Nephron (organoid): Measurements from ENCODE around the gene TIGD1.

Experiments used
- H3K27ac Mint-ChIP-seq, 3 experiments: 2 replicates each; pipeline ENCODE4 v1.8.0; 2020; ENCODE audit warnings: mixed read lengths in 3 of 3, mild to moderate bottlenecking in 2 of 3, moderate library complexity in 1 of 3
- H3K27me3 Mint-ChIP-seq: 2 replicates; pipeline ENCODE4 v1.8.0; 2021; ENCODE audit warnings: low read depth, mild to moderate bottlenecking, moderate library complexity, mixed read lengths
- H3K36me3 Mint-ChIP-seq: 2 replicates; pipeline ENCODE4 v1.8.0; 2020; ENCODE audit warnings: low read depth, mixed read lengths
- H3K4me1 Mint-ChIP-seq: 2 replicates; pipeline ENCODE4 v1.8.0; 2020; ENCODE audit warnings: mixed read lengths
- H3K4me3 Mint-ChIP-seq, 3 experiments: 2 replicates each; pipeline ENCODE4 v1.8.0; 2020; ENCODE audit warnings: mild to moderate bottlenecking in 3 of 3, mixed read lengths in 3 of 3, moderate library complexity in 2 of 3
- H3K9me3 Mint-ChIP-seq: 2 replicates; pipeline ENCODE4 v1.8.0; 2020; ENCODE audit warnings: mixed read lengths
- CTCF ChIP-seq, 3 experiments: fragments of 200-600 bp; sonication (generic); IDR thresholded peaks; one replicate each; pipeline ENCODE4 v1.5.0; 2021; ENCODE audit warnings: antibody characterized with exemption in 3 of 3; ENCODE audit not compliant: unreplicated experiment in 3 of 3

TIGD1 gene

GRCh38 chr2:232550354-232551249 is at the start of gene TIGD1, which contains the start of gene EIF4E2:
TIGD1 (minus strand) TSS chr2:232550557; CDS start chr2:232549882, 675 bp downstream.
EIF4E2 (plus strand) TSS chr2:232550689; CDS start chr2:232550725, 36 bp downstream.
- peaks cover 30% of the 10 kb centered on the region for H3K4me1 Mint-ChIP-seq
- peak within 1 kb of the TSS; percentile 96 to 100 (median 99) for H3K27ac Mint-ChIP-seq
- peaks cover 68% of the 10 kb centered on the region for H3K36me3 Mint-ChIP-seq
- no peaks in the 10 kb centered on the region for H3K27me3 Mint-ChIP-seq
- TF ChIP-seq CTCF (IDR thresholded peaks at IDR 0.05; ENCODE audit: unreplicated experiment in 3 of 3), result peak; percentile 20 to 50 (median 46)
- H3K4me3 Mint-ChIP-seq, result peak within 1 kb of the TSS; percentile 95 to 100 (median 95)
- peaks cover 24% of the 10 kb centered on the region for H3K9me3 Mint-ChIP-seq

- Mint-ChIP-seq H3K27me3 (peaks cover 8% of the 10 kb centered on the region), H3K36me3 (no peaks in the 10 kb centered on the region), H3K27ac (no peak overlapping the region), H3K4me3 (no peak overlapping the region), H3K9me3 (no peaks in the 10 kb centered on the region), H3K4me1 (no peaks in the 10 kb centered on the region)
- TF ChIP-seq CTCF (IDR thresholded peaks at IDR 0.05; ENCODE audit: unreplicated experiment in 3 of 3), result no peak
Measured at GRCh38 chr2:232598293-232598692, 47.9 kb upstream of the TIGD1 start.

GRCh38 chr2:232597362-232598079 is 47.2 kb upstream of the TIGD1 start:
- no peaks in the 10 kb centered on the region for H3K4me1 Mint-ChIP-seq
- no peak overlapping the region for H3K4me3 Mint-ChIP-seq
- no peaks in the 10 kb centered on the region for H3K36me3 Mint-ChIP-seq
- H3K9me3 Mint-ChIP-seq, result no peaks in the 10 kb centered on the region
- no peak for TF ChIP-seq CTCF (IDR thresholded peaks at IDR 0.05; ENCODE audit: unreplicated experiment in 3 of 3)
- H3K27me3 Mint-ChIP-seq, result peaks cover 8% of the 10 kb centered on the region
- no peak overlapping the region for H3K27ac Mint-ChIP-seq

GRCh38 chr2:232593982-232594381 is 43.6 kb upstream of the TIGD1 start:
- Mint-ChIP-seq H3K27ac (no peak overlapping the region), H3K27me3 (no peaks in the 10 kb centered on the region), H3K36me3 (no peaks in the 10 kb centered on the region), H3K9me3 (no peaks in the 10 kb centered on the region), H3K4me3 (no peak overlapping the region), H3K4me1 (peaks cover 2% of the 10 kb centered on the region)
- TF ChIP-seq CTCF (IDR thresholded peaks at IDR 0.05; ENCODE audit: unreplicated experiment in 3 of 3), result no peak

- H3K27ac Mint-ChIP-seq, result no peak overlapping the region
- no peaks in the 10 kb centered on the region for H3K36me3 Mint-ChIP-seq
- TF ChIP-seq CTCF (IDR thresholded peaks at IDR 0.05; ENCODE audit: unreplicated experiment in 3 of 3), result no peak
- no peaks in the 10 kb centered on the region for H3K27me3 Mint-ChIP-seq
- no peak overlapping the region for H3K4me3 Mint-ChIP-seq
- H3K9me3 Mint-ChIP-seq, result no peaks in the 10 kb centered on the region
- H3K4me1 Mint-ChIP-seq, result peaks cover 6% of the 10 kb centered on the region
Measured at GRCh38 chr2:232592772-232593395, 42.5 kb upstream of the TIGD1 start.
